ENCODE results near the gene DNAJC5G.
"Not testable (repeated sequence)": the region's sequence is repeated elsewhere in the genome, so short reads cannot be mapped to it uniquely, and the experiment has no call there.

Gene DNAJC5G

DNA sequence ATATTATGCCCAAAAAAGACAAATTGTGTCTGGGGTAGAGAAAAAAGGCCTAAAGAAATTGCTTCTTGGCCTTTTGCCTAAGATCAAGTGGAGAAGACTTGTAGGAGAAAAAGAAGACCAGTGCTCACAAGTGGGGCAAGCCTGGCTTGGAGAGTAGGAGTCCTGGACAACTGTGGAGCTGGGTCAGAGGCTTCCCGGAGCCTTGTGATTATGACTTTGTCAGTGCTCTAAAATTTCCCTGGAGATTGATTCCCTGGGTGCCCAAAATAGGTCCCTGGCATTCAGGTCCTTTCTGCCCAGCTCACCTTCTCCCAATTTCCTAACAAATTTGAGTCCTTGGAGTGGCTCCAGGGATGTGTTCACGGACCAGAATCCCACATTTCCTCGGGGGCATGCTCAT is 6.2 kb downstream of the DNAJC5G start:
- DNase-seq (ENCODE audit: low read depth, low spot score), result no peak

DNA sequence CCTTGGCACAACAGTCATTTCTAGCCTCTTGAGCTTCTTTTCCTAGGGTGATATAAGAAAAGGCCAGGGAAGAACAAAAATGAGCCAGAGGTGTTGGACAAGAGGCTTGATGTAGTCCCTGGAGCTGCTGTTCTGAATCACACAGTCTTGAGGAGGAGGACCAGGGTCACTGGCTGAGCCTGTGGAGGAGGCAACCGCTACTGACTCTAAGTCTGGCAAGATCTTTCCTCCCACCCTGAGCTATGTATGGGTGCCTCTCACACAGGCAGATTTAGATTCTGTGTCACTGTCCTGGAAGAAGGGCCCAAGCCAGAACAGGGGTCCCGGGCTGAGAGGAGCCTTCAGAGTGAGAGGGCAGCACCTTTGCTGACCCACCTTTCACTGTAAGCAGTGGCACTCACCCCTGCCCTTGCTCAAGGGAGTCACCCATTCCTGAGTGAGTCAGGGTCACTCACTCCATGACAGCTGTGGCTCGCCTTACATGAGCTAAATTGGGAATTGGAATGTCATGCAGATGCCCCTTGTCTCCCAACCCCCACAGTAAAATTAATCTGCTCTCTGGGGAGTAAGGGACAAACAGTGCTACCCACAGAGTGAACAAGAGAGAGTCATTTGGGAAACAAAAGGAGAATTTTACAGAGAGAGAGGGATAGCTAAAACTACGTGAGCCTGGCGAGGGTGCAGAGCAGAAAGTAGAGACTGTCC is 6.8 kb downstream of the DNAJC5G start, which contains the start of gene TRIM54:
Gene TRIM54, plus strand, starts transcription at position 575 of the 705 bp plus-strand sequence. CDS start 303 bp downstream, outside the sequence.
- DNase-seq (ENCODE audit: low read depth, low spot score), result no peak

- DNase-seq (ENCODE audit: low read depth, low spot score), result no peak
Observed at GRCh38 chr2:27282892-27283291, 7.7 kb downstream of the DNAJC5G start.

DNA sequence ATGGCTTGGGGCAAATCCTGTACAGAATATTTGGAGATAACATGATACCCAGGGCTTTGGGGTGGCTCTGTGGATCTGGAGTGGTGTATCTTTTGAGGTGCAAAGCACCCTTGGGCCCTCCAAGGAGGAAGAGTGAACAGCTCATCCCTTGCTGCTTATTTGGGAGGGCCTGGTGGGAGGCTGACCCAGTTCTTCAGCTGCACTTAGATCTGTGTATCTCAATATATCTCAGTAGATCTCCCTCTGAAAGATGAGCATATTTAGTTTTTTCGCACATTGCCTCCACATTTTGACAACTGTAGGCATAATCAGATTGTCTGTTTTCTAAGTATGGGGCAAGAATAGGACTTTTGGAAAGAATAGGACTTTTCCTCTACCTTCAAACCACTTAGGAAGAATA is 9.8 kb downstream of the DNAJC5G start:
- DNase-seq (ENCODE audit: low read depth, low spot score), result no peak

DNA sequence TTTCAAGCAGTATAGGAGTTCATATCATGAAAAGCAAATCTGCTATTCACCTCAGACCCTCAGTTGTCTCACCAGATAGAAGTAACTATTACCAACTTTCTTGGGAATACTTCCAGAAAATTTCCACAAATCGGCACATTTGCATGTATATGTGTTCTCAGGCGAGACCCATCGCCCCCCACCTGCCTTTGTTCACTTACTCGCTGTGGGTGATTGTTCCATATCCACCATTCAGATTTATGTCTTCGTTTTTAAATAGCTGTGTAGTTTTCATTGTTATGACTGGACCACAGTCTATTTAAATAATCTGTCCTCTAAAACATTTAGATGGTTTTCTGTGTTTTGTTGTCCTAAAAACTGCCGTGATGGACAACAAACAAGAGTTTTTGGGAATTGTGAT is 10.2 kb downstream of the DNAJC5G start:
- DNase-seq (ENCODE audit: low read depth, low spot score), result no peak

GRCh38 chr2:27288610-27289009 is 13.4 kb downstream of the DNAJC5G start:
- no peak for DNase-seq (ENCODE audit: low read depth, low spot score)

DNA sequence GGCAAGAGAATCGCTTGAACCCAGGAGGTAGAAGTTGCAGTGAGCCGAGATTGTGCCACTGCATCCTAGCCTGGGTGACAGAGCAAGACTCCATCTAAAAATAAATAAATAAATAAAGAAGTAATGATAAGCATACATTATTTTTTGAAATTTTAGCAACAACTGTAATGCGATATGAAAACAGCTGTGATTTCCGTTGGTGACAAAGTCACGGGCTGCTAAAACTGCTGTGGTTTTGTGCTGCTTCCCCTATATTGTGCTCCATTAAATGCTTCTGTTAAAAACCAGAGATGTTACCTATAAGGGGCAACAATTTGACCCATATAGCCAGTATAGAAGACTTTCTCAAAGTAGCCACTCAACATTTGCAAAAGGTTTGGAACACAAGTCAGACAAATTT is 15.3 kb downstream of the DNAJC5G start:
- DNase-seq (ENCODE audit: low read depth, low spot score), result no peak

- no peak for DNase-seq (ENCODE audit: low read depth, low spot score)
Observed at GRCh38 chr2:27291865-27292264, 16.6 kb downstream of the DNAJC5G start.

- DNase-seq (ENCODE audit: low read depth, low spot score), result no peak
Observed at GRCh38 chr2:27294928-27295327, 19.7 kb downstream of the DNAJC5G start.

- no peak for DNase-seq (ENCODE audit: low read depth, low spot score)
Observed at GRCh38 chr2:27296481-27296880, 21.2 kb downstream of the DNAJC5G start.

DNA sequence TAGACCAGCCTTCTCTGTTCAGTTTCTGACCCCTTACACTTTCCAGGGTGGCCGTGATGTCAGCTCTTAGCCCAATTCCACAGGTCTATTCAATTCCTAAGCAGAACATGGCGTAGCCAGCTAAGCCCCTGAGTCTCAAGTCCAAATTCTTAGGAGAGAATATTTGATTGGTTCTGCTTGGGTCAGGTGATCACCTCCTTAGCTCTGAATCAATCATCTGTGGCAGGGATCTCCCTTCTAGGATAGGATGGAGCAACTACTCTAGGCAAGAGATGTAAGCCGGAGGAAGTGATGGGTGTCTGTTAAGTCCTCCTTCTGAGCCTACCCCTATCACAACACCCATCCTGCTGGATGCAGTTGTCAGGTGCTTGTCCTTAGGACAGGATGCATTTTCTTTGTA is 22.0 kb downstream of the DNAJC5G start:
- DNase-seq (ENCODE audit: low read depth, low spot score), result no peak

GRCh38 chr2:27298391-27299080 is 23.3 kb downstream of the DNAJC5G start:
- DNase-seq (ENCODE audit: low read depth, low spot score), result no peak

DNA sequence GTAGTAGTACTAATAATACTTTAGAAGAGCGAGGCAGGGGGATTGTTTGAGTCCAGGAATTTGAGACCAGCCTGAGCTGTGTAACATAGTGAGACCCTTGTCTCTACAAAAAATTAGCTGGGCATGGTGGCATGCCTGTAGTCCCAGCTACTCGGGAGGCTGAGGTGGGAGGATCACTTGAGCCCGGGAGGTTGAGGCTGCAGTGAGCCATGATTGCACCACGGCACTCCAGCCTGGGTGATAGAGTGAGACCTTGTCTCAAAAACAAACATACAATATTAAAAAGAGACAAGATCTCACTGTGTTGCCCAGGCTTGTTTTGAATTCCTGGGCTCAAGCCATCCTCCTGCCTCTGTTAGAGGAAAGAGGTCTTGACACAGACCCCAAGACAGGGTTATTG is 25.4 kb downstream of the DNAJC5G start:
- DNase-seq (ENCODE audit: low read depth, low spot score), result not testable (repeated sequence)

DNA sequence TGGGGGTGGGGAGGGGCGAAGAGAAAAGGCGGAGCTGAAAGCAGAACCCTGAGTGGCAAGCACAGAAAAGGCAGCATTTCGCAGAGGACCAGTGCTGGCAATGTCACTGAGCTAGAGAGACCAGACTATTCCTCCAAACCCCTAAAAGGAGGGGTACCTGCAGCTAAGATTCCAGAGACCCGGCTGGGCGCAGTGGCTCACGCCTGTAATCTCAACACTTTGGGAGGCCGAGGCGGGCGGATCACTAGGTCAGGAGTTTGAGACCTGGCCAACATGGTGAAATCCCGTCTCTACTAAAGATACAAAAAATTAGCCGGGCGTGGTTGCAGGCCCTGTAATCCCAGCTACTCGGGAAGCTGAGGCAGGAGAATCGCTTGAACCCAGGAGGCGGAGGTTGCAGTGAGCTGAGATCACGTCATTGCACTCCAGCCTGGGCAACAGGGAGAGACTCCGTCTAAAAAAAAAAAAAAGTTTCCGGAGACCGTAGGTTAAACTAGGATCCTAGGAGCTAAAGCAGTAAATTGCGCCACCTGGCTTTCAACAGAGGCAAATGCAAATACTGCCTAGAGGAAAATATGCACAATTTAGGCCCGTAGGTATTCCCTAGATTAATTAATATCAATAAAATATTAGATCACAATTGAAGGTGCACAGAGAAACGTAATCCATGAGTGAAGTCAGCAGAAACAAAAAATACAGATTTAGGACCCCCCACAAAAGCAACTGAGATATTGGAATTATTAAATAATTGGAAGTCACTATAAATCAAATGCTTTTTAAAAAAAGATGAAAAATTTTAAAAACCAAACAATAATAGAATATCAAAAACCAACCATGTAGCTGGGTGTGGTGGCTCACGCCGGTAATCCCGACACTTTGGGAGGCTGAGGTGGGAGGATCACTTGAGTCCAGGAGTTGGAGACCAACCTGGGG is 28.1 kb downstream of the DNAJC5G start:
- no peak for DNase-seq (ENCODE audit: low read depth, low spot score)

GRCh38 chr2:27304488-27305240 is 29.4 kb downstream of the DNAJC5G start:
- no peak for DNase-seq (ENCODE audit: low read depth, low spot score)

DNA sequence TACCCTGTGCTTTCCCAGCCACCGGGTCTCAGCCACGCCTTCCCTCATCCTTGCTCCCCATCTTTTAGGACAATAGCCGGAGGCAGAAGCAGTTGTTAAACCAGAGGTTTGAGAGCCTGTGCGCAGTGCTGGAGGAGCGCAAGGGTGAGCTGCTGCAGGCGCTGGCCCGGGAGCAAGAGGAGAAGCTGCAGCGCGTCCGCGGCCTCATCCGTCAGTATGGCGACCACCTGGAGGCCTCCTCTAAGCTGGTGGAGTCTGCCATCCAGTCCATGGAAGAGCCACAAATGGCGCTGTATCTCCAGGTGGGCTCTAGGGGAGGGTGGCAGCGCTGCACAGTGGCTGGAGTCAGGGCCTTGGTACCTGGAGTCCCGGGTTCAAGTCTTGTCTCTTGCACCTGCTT is 30.3 kb downstream of the DNAJC5G start:
- DNase-seq (ENCODE audit: low read depth, low spot score), result no peak

DNA sequence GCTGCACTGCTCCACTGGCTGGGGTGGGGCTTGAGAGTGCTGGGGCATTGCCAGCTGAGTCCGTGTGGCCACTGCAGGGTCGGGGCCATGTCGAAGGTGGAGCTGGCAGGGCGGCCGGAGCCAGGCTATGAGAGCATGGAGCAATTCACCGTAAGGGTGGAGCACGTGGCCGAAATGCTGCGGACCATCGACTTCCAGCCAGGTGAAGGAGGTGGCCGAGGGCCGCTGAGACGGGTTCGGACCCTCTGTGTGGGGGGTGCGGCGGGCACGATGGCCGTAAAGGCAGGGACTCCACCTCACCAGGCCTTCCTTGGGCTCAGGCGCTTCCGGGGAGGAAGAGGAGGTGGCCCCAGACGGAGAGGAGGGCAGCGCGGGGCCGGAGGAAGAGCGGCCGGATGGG is 30.9 kb downstream of the DNAJC5G start:
- no peak for DNase-seq (ENCODE audit: low read depth, low spot score)

DNA sequence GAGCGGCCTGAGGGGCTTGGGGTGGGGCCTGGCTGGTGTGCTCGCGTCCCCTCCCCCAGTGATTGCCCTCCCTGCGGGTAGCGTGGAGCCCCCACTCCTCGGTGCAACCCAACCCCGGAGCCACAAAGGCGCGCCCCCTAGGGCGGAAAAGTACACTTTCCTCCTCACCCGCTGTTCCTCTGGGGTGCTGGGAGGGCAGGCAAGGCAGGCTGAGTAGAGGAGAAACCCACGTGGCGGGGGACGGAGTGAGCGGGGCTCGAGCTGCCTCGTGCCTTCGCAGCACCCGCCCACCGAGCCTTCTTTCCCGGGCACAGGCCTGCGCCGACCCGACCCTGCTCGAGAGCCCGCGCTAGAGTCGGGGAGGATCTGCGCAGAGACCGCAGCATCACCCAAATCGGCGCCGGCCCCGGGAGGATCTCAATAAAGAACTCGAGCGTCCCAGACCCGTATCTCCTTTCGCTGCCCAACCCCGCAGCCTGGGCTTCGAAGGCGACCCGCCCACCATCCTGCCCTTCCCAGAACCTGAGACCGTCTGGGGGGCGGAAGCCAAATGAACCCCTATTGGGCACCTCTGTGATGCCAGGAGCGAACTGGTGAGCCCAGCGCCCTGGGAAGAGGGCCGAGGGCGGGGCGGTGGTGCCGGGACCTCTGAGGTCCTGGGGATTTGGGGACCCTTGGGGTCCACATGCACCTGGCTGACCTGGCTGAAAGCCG is 31.5 kb downstream of the DNAJC5G start:
- DNase-seq (ENCODE audit: low read depth, low spot score), result peak; percentile 14

DNA sequence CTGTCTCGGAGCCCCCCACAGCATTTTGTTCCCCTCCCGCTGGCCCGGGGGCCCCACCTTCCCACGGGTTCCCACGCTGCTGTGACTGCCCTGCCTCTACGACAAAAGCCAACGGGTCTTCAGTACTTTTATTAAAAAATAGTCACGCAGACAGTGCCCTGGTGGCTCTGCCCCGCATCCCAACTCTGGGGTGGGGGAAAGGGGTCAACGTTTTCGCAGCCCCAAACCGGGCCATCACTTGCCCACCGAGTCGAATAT is 32.0 kb downstream of the DNAJC5G start:
- DNase-seq (ENCODE audit: low read depth, low spot score), result no peak

GRCh38 chr2:27307545-27308358 is 32.5 kb downstream of the DNAJC5G start:
- no peak for DNase-seq (ENCODE audit: low read depth, low spot score)
